ENCODE data around the gene NSMCE3. TPM values are rescaled to one million over a fixed set of nuclear protein-coding genes. Genes with fewer than 3 reads are reported as not detected.

The NSMCE3 gene
- total RNA-seq, 1 donor from 2014 or later: 16.1 TPM

- no peaks in the 10 kb centered on the region for H3K9me3 ChIP-seq (ENCODE audit: low read depth)
- Mint-ChIP-seq H3K9me3 (no peaks in the 10 kb centered on the region), H3K27ac (no peak overlapping the region), H3K27me3 (ENCODE audit: insufficient read depth, low read depth) (no peaks in the 10 kb centered on the region), H3K4me3 (no peak overlapping the region), H3K4me1 (peaks cover 3% of the 10 kb centered on the region), H3K36me3 (no peaks in the 10 kb centered on the region)
- no peaks in the 10 kb centered on the region for H3F3A ChIP-seq (ENCODE audit: low read depth)
- TF ChIP-seq CTCF (IDR thresholded peaks at IDR 0.05) (peak; percentile 20), EZH2phosphoT487 (IDR thresholded peaks at IDR 0.05) (no peak)
- H3K27ac ChIP-seq: no peak overlapping the region
- no peak overlapping the region for H2AFZ ChIP-seq (replicated peaks)
- no peaks in the 10 kb centered on the region for H3K27me3 ChIP-seq
- no peaks in the 10 kb centered on the region for H4K20me1 ChIP-seq (ENCODE audit: low read depth)
- H3K9ac ChIP-seq: no peak overlapping the region
- no peaks in the 10 kb centered on the region for H3K79me2 ChIP-seq (ENCODE audit: low read depth)
- no peak overlapping the region for H3K4me3 ChIP-seq
- no peaks in the 10 kb centered on the region for H3K36me3 ChIP-seq
- no peak for DNase-seq (ENCODE audit: low spot score)
- H3K4me1 ChIP-seq: no peaks in the 10 kb centered on the region
- no peak overlapping the region for H3K4me2 ChIP-seq
These were observed 10.4 kb downstream of the NSMCE3 start for GRCh38 chr15:29259233-29259632.

- no peaks in the 10 kb centered on the region for H3K4me1 ChIP-seq
- no peaks in the 10 kb centered on the region for H4K20me1 ChIP-seq (ENCODE audit: low read depth)
- H3K4me2 ChIP-seq: no peak overlapping the region
- H2AFZ ChIP-seq (replicated peaks): no peak overlapping the region
- no peak for DNase-seq (ENCODE audit: low spot score)
- H3F3A ChIP-seq (ENCODE audit: low read depth): no peaks in the 10 kb centered on the region
- H3K27ac Mint-ChIP-seq: no peak overlapping the region
- TF ChIP-seq EZH2phosphoT487 (IDR thresholded peaks at IDR 0.05) (no peak), CTCF (IDR thresholded peaks at IDR 0.05) (no peak), EZH2 (IDR thresholded peaks at IDR 0.05) (no peak)
- no peaks in the 10 kb centered on the region for H3K79me2 ChIP-seq (ENCODE audit: low read depth)
- H3K36me3 ChIP-seq: no peaks in the 10 kb centered on the region
- H3K27me3 Mint-ChIP-seq (ENCODE audit: insufficient read depth, low read depth): no peaks in the 10 kb centered on the region
- H3K9me3 Mint-ChIP-seq: peaks cover 6% of the 10 kb centered on the region
- H3K4me3 ChIP-seq: no peak overlapping the region
- H3K9me3 ChIP-seq (ENCODE audit: low read depth): no peaks in the 10 kb centered on the region
- no peaks in the 10 kb centered on the region for H3K4me1 Mint-ChIP-seq
- H3K36me3 Mint-ChIP-seq: peaks cover 4% of the 10 kb centered on the region
- no peak overlapping the region for H3K27ac ChIP-seq
- H3K4me3 Mint-ChIP-seq: no peak overlapping the region
- no peaks in the 10 kb centered on the region for H3K27me3 ChIP-seq
- no peak overlapping the region for H3K9ac ChIP-seq
These were observed 17.4 kb downstream of the NSMCE3 start for GRCh38 chr15:29252234-29252633.

GRCh38 chr15:29244544-29244943 lies 25.1 kb downstream of the NSMCE3 start:
- no peak overlapping the region for H3K27ac ChIP-seq
- Mint-ChIP-seq H3K27ac (no peak overlapping the region), H3K27me3 (ENCODE audit: insufficient read depth, low read depth) (peaks cover 2% of the 10 kb centered on the region), H3K4me1 (peaks cover 17% of the 10 kb centered on the region), H3K36me3 (peaks cover 1% of the 10 kb centered on the region), H3K9me3 (peaks cover under 1% of the 10 kb centered on the region), H3K4me3 (no peak overlapping the region)
- no peak for DNase-seq (ENCODE audit: low spot score)
- no peaks in the 10 kb centered on the region for H3K79me2 ChIP-seq (ENCODE audit: low read depth)
- H4K20me1 ChIP-seq (ENCODE audit: low read depth): no peaks in the 10 kb centered on the region
- no peaks in the 10 kb centered on the region for H3K27me3 ChIP-seq
- H3K4me1 ChIP-seq: no peaks in the 10 kb centered on the region
- H3K9me3 ChIP-seq (ENCODE audit: low read depth): no peaks in the 10 kb centered on the region
- H3K9ac ChIP-seq: no peak overlapping the region
- H3F3A ChIP-seq (ENCODE audit: low read depth): no peaks in the 10 kb centered on the region
- no peak overlapping the region for H3K4me2 ChIP-seq
- no peak overlapping the region for H3K4me3 ChIP-seq
- H2AFZ ChIP-seq (replicated peaks): no peak overlapping the region
- no peak for TF ChIP-seq EZH2phosphoT487 (IDR thresholded peaks at IDR 0.05)
- TF ChIP-seq CTCF (IDR thresholded peaks at IDR 0.05): no peak
- TF ChIP-seq EZH2 (IDR thresholded peaks at IDR 0.05): no peak
- H3K36me3 ChIP-seq: no peaks in the 10 kb centered on the region

All from neural progenitor cell (in vitro differentiated cells).